ENCODE data around the gene ABHD17C. TPM values are rescaled to one million over a fixed set of nuclear protein-coding genes. Genes with fewer than 3 reads are reported as not detected.

Gene ABHD17C
- total and polyA plus RNA-seq, 7 donors = 1.1 to 3.7 (median 2.6) TPM

DNA sequence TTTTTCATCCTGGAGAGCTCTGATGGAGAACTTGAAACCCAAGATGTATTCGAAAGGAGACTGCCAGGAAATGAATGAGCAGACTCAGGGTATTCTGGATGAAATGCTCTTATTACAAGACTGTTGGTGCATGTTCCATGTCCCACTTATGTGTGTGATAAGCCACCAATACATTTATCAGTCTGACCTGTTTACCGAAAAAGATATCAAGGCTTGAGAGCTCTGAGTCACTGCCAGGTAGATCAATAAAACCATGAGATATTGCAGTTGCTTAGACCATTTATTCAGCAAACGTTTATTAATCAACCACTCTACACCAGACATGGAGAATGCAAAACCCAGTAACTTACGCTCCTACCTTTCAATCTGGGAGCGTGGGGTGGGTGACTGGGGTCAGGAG is 101.3 kb downstream of the ABHD17C start:
- no peak for ATAC-seq
- Histone ChIP-seq H3K4me1 (no peaks in the 10 kb centered on the region), H3K27ac (no peak overlapping the region), H3K4me3 (no peak overlapping the region), H3K27me3 (ENCODE audit: insufficient read depth in 3 of 3, low read length in 2 of 3) (peaks cover 0 to 9% (median 0%) of the 10 kb centered on the region in 3 donors), H3K36me3 (ENCODE audit: insufficient read depth in 1 of 2, low read depth in 1 of 2) (no peaks in the 10 kb centered on the region), H3K9me3 (no peaks in the 10 kb centered on the region)
- WGBS, 3 donors = 77 to 92% (median 77%) methylated on average over 5 of the region's 5 CpGs
- intact Hi-C loops (cut with DNase I) = no loop called here
- no peak for DNase-seq
- TF ChIP-seq CTCF (IDR thresholded peaks at IDR 0.05) = no peak

DNA sequence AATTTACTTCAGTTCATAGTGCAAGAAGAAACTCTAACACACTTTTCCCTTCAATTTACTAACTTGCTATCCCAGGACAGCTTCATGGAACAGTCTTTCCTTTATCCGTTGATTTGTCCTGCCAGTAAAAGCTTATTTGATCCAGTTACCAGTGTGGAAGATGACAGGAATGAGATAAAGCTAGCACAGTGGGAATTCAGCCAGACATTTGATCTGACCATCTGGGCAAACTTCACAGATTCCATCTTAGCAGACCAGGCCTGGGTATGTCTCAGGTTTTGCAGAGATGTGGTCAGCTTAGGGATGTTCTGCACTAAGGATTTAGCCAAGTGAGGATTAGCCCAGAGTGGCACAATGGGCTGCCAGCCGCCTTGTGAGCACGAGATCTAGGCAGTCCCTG is 103.8 kb downstream of the ABHD17C start:
- intact Hi-C loops (cut with DNase I) = no loop called here
- no peak for TF ChIP-seq CTCF (IDR thresholded peaks at IDR 0.05)
- 31 to 49% (median 37%) methylated on average over 3 of the region's 3 CpGs for WGBS, 3 donors
- H3K9me3 ChIP-seq = no peaks in the 10 kb centered on the region
- no peak overlapping the region for H3K27ac ChIP-seq
- no peaks in the 10 kb centered on the region for H3K4me1 ChIP-seq
- no peaks in the 10 kb centered on the region for H3K36me3 ChIP-seq (ENCODE audit: insufficient read depth in 1 of 2, low read depth in 1 of 2)
- no peaks in the 10 kb centered on the region for H3K27me3 ChIP-seq (ENCODE audit: insufficient read depth in 3 of 3, low read length in 2 of 3)
- ATAC-seq (no peak), DNase-seq (no peak)
- no peak overlapping the region for H3K4me3 ChIP-seq

GRCh38 chr15:80800067-80800466 is 105.0 kb downstream of the ABHD17C start:
- no peak for DNase-seq
- 81 to 92% (median 86%) methylated on average over 5 of the region's 5 CpGs for WGBS, 3 donors
- Histone ChIP-seq H3K27ac (no peak overlapping the region), H3K36me3 (ENCODE audit: insufficient read depth in 1 of 2, low read depth in 1 of 2) (no peaks in the 10 kb centered on the region), H3K9me3 (no peaks in the 10 kb centered on the region), H3K4me3 (no peak overlapping the region), H3K27me3 (ENCODE audit: insufficient read depth in 3 of 3, low read length in 2 of 3) (no peaks in the 10 kb centered on the region), H3K4me1 (no peaks in the 10 kb centered on the region)
- ATAC-seq = no peak
- no peak for TF ChIP-seq CTCF (IDR thresholded peaks at IDR 0.05)
- intact Hi-C loops (cut with DNase I) = no loop called here

GRCh38 chr15:80801891-80802680 is 107.0 kb downstream of the ABHD17C start:
- Histone ChIP-seq H3K9me3 (no peaks in the 10 kb centered on the region), H3K36me3 (ENCODE audit: insufficient read depth in 1 of 2, low read depth in 1 of 2) (no peaks in the 10 kb centered on the region), H3K27me3 (ENCODE audit: insufficient read depth in 3 of 3, low read length in 2 of 3) (no peaks in the 10 kb centered on the region), H3K27ac (no peak overlapping the region), H3K4me3 (no peak overlapping the region), H3K4me1 (no peaks in the 10 kb centered on the region)
- intact Hi-C loops (cut with DNase I) = no loop called here
- 36 to 51% (median 37%) methylated on average over 10 of the region's 10 CpGs for WGBS, 3 donors
- ATAC-seq (peak in 1 of 4 donors; percentile 36), DNase-seq (no peak)
- no peak for TF ChIP-seq CTCF (IDR thresholded peaks at IDR 0.05)
